ENCODE data around the gene PKP1.

DNA sequence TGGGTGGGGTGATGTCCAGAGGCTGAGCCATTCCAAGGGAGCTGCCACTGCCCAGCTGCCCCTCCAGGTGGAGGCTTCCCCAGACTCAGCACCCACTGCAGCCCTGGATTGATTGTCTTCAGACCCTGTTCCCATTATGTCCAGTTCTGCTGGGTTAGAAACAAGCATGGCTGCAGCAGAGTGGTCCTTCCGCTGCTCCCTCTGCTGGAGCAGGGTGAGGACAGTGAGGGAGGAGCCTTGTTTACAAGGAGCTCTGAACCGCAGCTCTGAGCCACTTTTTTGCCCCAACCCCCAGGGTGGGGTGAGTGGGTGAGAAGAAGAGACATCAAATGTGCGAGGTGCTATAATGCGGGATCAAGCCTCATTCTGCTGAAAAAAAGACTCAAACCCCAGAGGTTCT, 91.9 kb downstream of the PKP1 start:
- no peak for TF ChIP-seq POLR2A (IDR thresholded peaks at IDR 0.05)
- TF ChIP-seq, protein P1, sequence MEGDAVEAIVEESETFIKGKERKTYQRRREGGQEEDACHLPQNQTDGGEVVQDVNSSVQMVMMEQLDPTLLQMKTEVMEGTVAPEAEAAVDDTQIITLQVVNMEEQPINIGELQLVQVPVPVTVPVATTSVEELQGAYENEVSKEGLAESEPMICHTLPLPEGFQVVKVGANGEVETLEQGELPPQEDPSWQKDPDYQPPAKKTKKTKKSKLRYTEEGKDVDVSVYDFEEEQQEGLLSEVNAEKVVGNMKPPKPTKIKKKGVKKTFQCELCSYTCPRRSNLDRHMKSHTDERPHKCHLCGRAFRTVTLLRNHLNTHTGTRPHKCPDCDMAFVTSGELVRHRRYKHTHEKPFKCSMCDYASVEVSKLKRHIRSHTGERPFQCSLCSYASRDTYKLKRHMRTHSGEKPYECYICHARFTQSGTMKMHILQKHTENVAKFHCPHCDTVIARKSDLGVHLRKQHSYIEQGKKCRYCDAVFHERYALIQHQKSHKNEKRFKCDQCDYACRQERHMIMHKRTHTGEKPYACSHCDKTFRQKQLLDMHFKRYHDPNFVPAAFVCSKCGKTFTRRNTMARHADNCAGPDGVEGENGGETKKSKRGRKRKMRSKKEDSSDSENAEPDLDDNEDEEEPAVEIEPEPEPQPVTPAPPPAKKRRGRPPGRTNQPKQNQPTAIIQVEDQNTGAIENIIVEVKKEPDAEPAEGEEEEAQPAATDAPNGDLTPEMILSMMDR (IDR thresholded peaks at IDR 0.05), result no peak
